Left lung (tissue), 10 donors: ENCODE measurements around the gene VPS13C. TPM values are rescaled to one million over a fixed set of nuclear protein-coding genes. Genes with fewer than 3 reads are reported as not detected.

Experiments
- ATAC-seq: fragments of 200-7000 bp; cut with Tn5 transposase; one replicate; pipeline ENCODE4 v1.9.1; 2020; ENCODE audit warnings: moderate library complexity
- DNase-seq, 4 donors: peaks; one replicate each; pipeline ENCODE4 v3.0.0-alpha.2; 2013 to 2020
- H3K27ac ChIP-seq, 2 donors: fragments of 200-600 bp; sonication (generic) in 1 of 2; one replicate each; pipeline versions ENCODE4 v1.5.0 to v1.8.0; 2020 to 2021
- H3K27me3 ChIP-seq, 2 donors: fragments of 200-600 bp; sonication (generic) in 1 of 2; one replicate each; pipeline versions ENCODE4 v1.5.0 to v1.8.0; 2020 to 2021
- H3K36me3 ChIP-seq, 2 donors: fragments of 200-600 bp; sonication (generic) in 1 of 2; one replicate each; pipeline versions ENCODE4 v1.5.0 to v1.8.0; 2020 to 2021
- H3K4me1 ChIP-seq, 2 donors: fragments of 200-600 bp; one replicate each; pipeline ENCODE4 v1.8.0; 2021
- H3K4me3 ChIP-seq, 2 donors: fragments of 200-600 bp; sonication (generic) in 1 of 2; one replicate each; pipeline versions ENCODE4 v1.5.0 to v1.8.0; 2020 to 2021; ENCODE audit warnings: mild to moderate bottlenecking in 1 of 2
- H3K9me3 ChIP-seq, 2 donors: fragments of 200-600 bp; sonication (generic) in 1 of 2; one replicate each; pipeline versions ENCODE4 v1.5.0 to v1.8.0; 2020 to 2021
- CTCF ChIP-seq, 2 donors: fragments of 200-600 bp; sonication (generic) in 1 of 2; IDR thresholded peaks; one replicate each; pipeline versions ENCODE4 v1.5.0 to v1.8.0; 2021; ENCODE audit warnings: antibody characterized with exemption in 2 of 2
- intact Hi-C, 2 donors: fragments of 100-400 bp; cut with DNase I; formaldehyde crosslinking; loops; one replicate each; pipeline versions ENCODE4 v1.11.2 to v1.14.2; 2022
- polyA plus RNA-seq, 6 donors: library from polyadenylated mRNA; unstranded; fragments of 120-200 nt; gene quantifications; one replicate each; pipeline ENCODE4 v1.2.1, GENCODE V29; 2013; ENCODE audit not compliant: insufficient read length in 6 of 6
- total RNA-seq, 2 donors: library from RNA; stranded (reverse); fragmentation: NEBNext Ultra II Directional; extraction: Animal tissue kit (Norgen Biotek cat#: 25700); gene quantifications; one replicate each; pipeline ENCODE4 v1.2.1, GENCODE V29; 2021
- donor health status: DM: no; HTN: yes; CAD: no.
- donor health status: DM: no; HTN: no; CAD: no.

Gene VPS13C
- total and polyA plus RNA-seq, 8 donors: 54.8 to 96.7 (median 61.4) TPM

GRCh38 chr15:61880084-61880483 lies 180.2 kb downstream of the VPS13C start:
- no peaks in the 10 kb centered on the region for H3K4me1 ChIP-seq
- no peak overlapping the region for H3K4me3 ChIP-seq
- DNase-seq (no peak), ATAC-seq (no peak)
- intact Hi-C loops: no loop called here
- H3K36me3 ChIP-seq: peaks cover 0 to 48% of the 10 kb centered on the region in 2 donors
- H3K9me3 ChIP-seq: no peaks in the 10 kb centered on the region
- H3K27ac ChIP-seq: no peak overlapping the region
- TF ChIP-seq CTCF (IDR thresholded peaks at IDR 0.05): no peak
- H3K27me3 ChIP-seq: no peaks in the 10 kb centered on the region

GRCh38 chr15:61879219-61879618 lies 181.0 kb downstream of the VPS13C start:
- no peaks in the 10 kb centered on the region for H3K9me3 ChIP-seq
- DNase-seq: no peak
- H3K27ac ChIP-seq: no peak overlapping the region
- no peaks in the 10 kb centered on the region for H3K4me1 ChIP-seq
- intact Hi-C loops: no loop called here
- ATAC-seq: peak; percentile 32
- H3K27me3 ChIP-seq: no peaks in the 10 kb centered on the region
- TF ChIP-seq CTCF (IDR thresholded peaks at IDR 0.05): no peak
- peaks cover 0 to 48% of the 10 kb centered on the region in 2 donors for H3K36me3 ChIP-seq
- H3K4me3 ChIP-seq: no peak overlapping the region

- H3K27me3 ChIP-seq: no peaks in the 10 kb centered on the region
- TF ChIP-seq CTCF (IDR thresholded peaks at IDR 0.05): peak in 1 of 2 donors; percentile 28
- no peak overlapping the region for H3K27ac ChIP-seq
- H3K36me3 ChIP-seq: peaks cover 0 to 68% of the 10 kb centered on the region in 2 donors
- intact Hi-C loops: no loop called here
- no peak overlapping the region for H3K4me3 ChIP-seq
- no peaks in the 10 kb centered on the region for H3K4me1 ChIP-seq
- H3K9me3 ChIP-seq: no peaks in the 10 kb centered on the region
- DNase-seq: peak in 1 of 4 donors; percentile 5
- ATAC-seq: peak; percentile 44
Observed at GRCh38 chr15:61871926-61872522, 188.2 kb downstream of the VPS13C start.

- intact Hi-C loops: no loop called here
Observed at GRCh38 chr15:61869656-61870055, 190.6 kb downstream of the VPS13C start.

GRCh38 chr15:61861962-61862361 lies 198.3 kb downstream of the VPS13C start:
- no peaks in the 10 kb centered on the region for H3K4me1 ChIP-seq
- TF ChIP-seq CTCF (IDR thresholded peaks at IDR 0.05): no peak
- no peak for ATAC-seq

More at GRCh38 chr15:61869656-61870055, 190.6 kb downstream of the VPS13C start:
- ATAC-seq (peak; percentile 19), DNase-seq (no peak)
- Histone ChIP-seq H3K9me3 (no peaks in the 10 kb centered on the region), H3K27ac (no peak overlapping the region), H3K36me3 (peaks cover 0 to 61% of the 10 kb centered on the region in 2 donors), H3K4me1 (no peaks in the 10 kb centered on the region), H3K27me3 (no peaks in the 10 kb centered on the region), H3K4me3 (no peak overlapping the region)
- no peak for TF ChIP-seq CTCF (IDR thresholded peaks at IDR 0.05)

More at GRCh38 chr15:61861962-61862361, 198.3 kb downstream of the VPS13C start:
- H3K4me3 ChIP-seq: no peak overlapping the region
- no peaks in the 10 kb centered on the region for H3K9me3 ChIP-seq
- no peak for DNase-seq
- no peaks in the 10 kb centered on the region for H3K27me3 ChIP-seq
- H3K36me3 ChIP-seq: peaks cover 0 to 30% of the 10 kb centered on the region in 2 donors
- intact Hi-C loops: no loop called here
- H3K27ac ChIP-seq: no peak overlapping the region
